ENCODE data around the gene RRM1.
"Not testable (repeated sequence)": the region's sequence is repeated elsewhere in the genome, so short reads cannot be mapped to it uniquely, and the experiment has no call there.

The RRM1 gene

GRCh38 chr11:4146070-4146771 lies 51.6 kb downstream of the RRM1 start:
- DNase-seq, result no peak
- Mint-ChIP-seq H3K36me3 (ENCODE audit: low read depth) (peaks cover 22% of the 10 kb centered on the region), H3K4me1 (peaks cover 6% of the 10 kb centered on the region), H3K9me3 (peaks cover 9% of the 10 kb centered on the region), H3K4me3 (no peak overlapping the region), H3K27me3 (ENCODE audit: low read depth, poor library complexity) (no peaks in the 10 kb centered on the region), H3K27ac (no peak overlapping the region)
- no peak for TF ChIP-seq CTCF (IDR thresholded peaks at IDR 0.05)

- TF ChIP-seq CTCF (IDR thresholded peaks at IDR 0.05), result no peak
- peaks cover 17% of the 10 kb centered on the region for H3K36me3 Mint-ChIP-seq (ENCODE audit: low read depth)
- no peak overlapping the region for H3K4me3 Mint-ChIP-seq
- no peaks in the 10 kb centered on the region for H3K27me3 Mint-ChIP-seq (ENCODE audit: low read depth, poor library complexity)
- H3K4me1 Mint-ChIP-seq, result peaks cover 9% of the 10 kb centered on the region
- no peak for DNase-seq
- H3K27ac Mint-ChIP-seq, result no peak overlapping the region
- peaks cover 4% of the 10 kb centered on the region for H3K9me3 Mint-ChIP-seq
These were observed 52.1 kb downstream of the RRM1 start for GRCh38 chr11:4146772-4147098.

- DNase-seq, result no peak
- H3K27ac Mint-ChIP-seq, result no peak overlapping the region
- H3K36me3 Mint-ChIP-seq (ENCODE audit: low read depth), result no peaks in the 10 kb centered on the region
- peaks cover 19% of the 10 kb centered on the region for H3K4me1 Mint-ChIP-seq
- H3K27me3 Mint-ChIP-seq (ENCODE audit: low read depth, poor library complexity), result peaks cover 6% of the 10 kb centered on the region
- no peak overlapping the region for H3K4me3 Mint-ChIP-seq
- H3K9me3 Mint-ChIP-seq, result peaks cover 4% of the 10 kb centered on the region
- no peak for TF ChIP-seq CTCF (IDR thresholded peaks at IDR 0.05)
These were observed 59.9 kb downstream of the RRM1 start for GRCh38 chr11:4154503-4154902.

- no peak for TF ChIP-seq CTCF (IDR thresholded peaks at IDR 0.05)
- peaks cover 14% of the 10 kb centered on the region for H3K27me3 Mint-ChIP-seq (ENCODE audit: low read depth, poor library complexity)
- peaks cover 11% of the 10 kb centered on the region for H3K4me1 Mint-ChIP-seq
- H3K27ac Mint-ChIP-seq, result no peak overlapping the region
- no peak overlapping the region for H3K4me3 Mint-ChIP-seq
- no peak for DNase-seq
- no peaks in the 10 kb centered on the region for H3K36me3 Mint-ChIP-seq (ENCODE audit: low read depth)
- H3K9me3 Mint-ChIP-seq, result peaks cover 4% of the 10 kb centered on the region
These were observed 62.0 kb downstream of the RRM1 start for GRCh38 chr11:4156571-4156970.

GRCh38 chr11:4158818-4159217 lies 64.2 kb downstream of the RRM1 start:
- H3K4me1 Mint-ChIP-seq; DNase-seq; H3K4me3 Mint-ChIP-seq; H3K27ac Mint-ChIP-seq; H3K9me3 Mint-ChIP-seq; H3K36me3 Mint-ChIP-seq (ENCODE audit: low read depth): not testable (repeated sequence)
- H3K27me3 Mint-ChIP-seq (ENCODE audit: low read depth, poor library complexity), result peaks cover 16% of the 10 kb centered on the region

- no peaks in the 10 kb centered on the region for H3K36me3 Mint-ChIP-seq (ENCODE audit: low read depth)
These were observed 66.7 kb downstream of the RRM1 start for GRCh38 chr11:4161305-4161704.

More at GRCh38 chr11:4161305-4161704, 66.7 kb downstream of the RRM1 start:
- no peak overlapping the region for H3K4me3 Mint-ChIP-seq
- no peak for TF ChIP-seq CTCF (IDR thresholded peaks at IDR 0.05)
- no peak for DNase-seq
- peaks cover 14% of the 10 kb centered on the region for H3K27me3 Mint-ChIP-seq (ENCODE audit: low read depth, poor library complexity)
- H3K9me3 Mint-ChIP-seq, result peaks cover 8% of the 10 kb centered on the region
- no peaks in the 10 kb centered on the region for H3K4me1 Mint-ChIP-seq
- no peak overlapping the region for H3K27ac Mint-ChIP-seq

Data from nephron progenitor cell (in vitro differentiated cells).